HEK293T (cell line): ENCODE results near the gene LSM4.

ENCODE experiments used
- ELF4 ChIP-seq: fragments of 450-650 bp; IDR thresholded peaks from 2 replicates; pipeline ENCODE4 v1.6.1; 2017; ENCODE audit warnings: antibody characterized with exemption
- FOXA1 ChIP-seq: fragments of 450-650 bp; IDR thresholded peaks from 2 replicates; pipeline ENCODE4 v1.6.1; 2016; ENCODE audit warnings: mild to moderate bottlenecking
- FOXM1 ChIP-seq: fragments of 450-650 bp; IDR thresholded peaks from 2 replicates; pipeline ENCODE4 v1.6.1; 2017; ENCODE audit warnings: mild to moderate bottlenecking, borderline replicate concordance
- NFRKB ChIP-seq: fragments of 450-650 bp; IDR thresholded peaks from 2 replicates; pipeline ENCODE4 v1.6.1; 2016; ENCODE audit warnings: mild to moderate bottlenecking, moderate library complexity
- SP1 ChIP-seq: fragments of 450-650 bp; IDR thresholded peaks from 2 replicates; pipeline ENCODE4 v1.6.1; 2017
- ZNF384 ChIP-seq: fragments of 450-650 bp; IDR thresholded peaks from 2 replicates; pipeline ENCODE4 v1.6.1; 2016

DNA sequence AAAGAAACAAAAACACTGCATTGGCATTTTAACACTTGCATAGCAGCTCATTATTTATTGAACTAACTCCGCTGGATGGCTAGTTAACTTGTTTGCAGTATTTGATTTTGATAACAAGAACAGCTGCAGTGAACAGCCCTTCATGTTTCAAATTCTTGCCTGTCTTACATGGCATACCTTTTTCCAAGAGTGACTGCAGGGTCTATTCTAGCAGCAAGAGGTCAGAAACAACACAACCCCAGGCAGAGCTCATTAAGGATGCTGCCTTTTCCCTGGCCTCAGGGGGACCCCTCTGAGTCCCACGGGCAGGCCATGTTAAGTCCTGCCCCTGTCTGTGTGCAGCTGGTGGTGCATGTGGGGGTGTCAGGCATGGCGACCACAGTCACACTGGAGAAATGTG, 34.2 kb upstream of the LSM4 start:
- TF ChIP-seq NFRKB (no peak), ELF4 (no peak), FOXA1 (no peak), FOXM1 (no peak), ZNF384 (no peak), SP1 (no peak)
